IMR-90 (cell line): Measurements from ENCODE around the gene SLC35F3. TPM values are rescaled to one million over a fixed set of nuclear protein-coding genes. Genes with fewer than 3 reads are reported as not detected.

ENCODE experiments used
- ATAC-seq: fragments of 200-7000 bp; cut with Tn5 transposase; 2 replicates; pipeline ENCODE4 v1.9.1; 2020; ENCODE audit warnings: low read depth, mild to moderate bottlenecking, moderate library complexity
- BruUV-seq: library from RNA; stranded (reverse); fragments of 400-500 nt; replicated peaks from 2 replicates; lab custom pipeline; 2021; lab: Mats Ljungman, UMichigan
- CTCF ChIA-PET: fragments of 300-600 bp; formaldehyde crosslinking; extraction: SDS; loops from one replicate; lab custom pipeline; 2021; ENCODE audit warnings: antibody characterized with exemption; lab: Yijun Ruan, JAX
- POLR2A ChIA-PET: fragments of 300-600 bp; sonication (Branson Sonifier 250); formaldehyde crosslinking; loops from one replicate; lab custom pipeline; 2022; ENCODE audit warnings: antibody characterized with exemption; ENCODE audit not compliant: unreplicated experiment; lab: Charles Lee
- DNase-seq: peaks from one replicate; pipeline ENCODE4 v3.0.0; 2013
- H2AFZ ChIP-seq: replicated peaks from 2 replicates; pipeline ENCODE3; 2013; ENCODE audit warnings: low read length, mild to moderate bottlenecking; ENCODE audit not compliant: poor library complexity
- H2AK5ac ChIP-seq: 2 replicates; pipeline ENCODE4 v1.6.1; 2013; ENCODE audit warnings: low read depth, low read length, inconsistent platforms
- H2AK9ac ChIP-seq: replicated peaks from 2 replicates; pipeline ENCODE3; 2013; ENCODE audit warnings: mild to moderate bottlenecking, low read depth, low read length, moderate library complexity; ENCODE audit not compliant: poor library complexity
- H2BK120ac ChIP-seq: 2 replicates; pipeline ENCODE4 v1.6.1; 2013; ENCODE audit warnings: low read depth, low read length, inconsistent platforms
- H2BK15ac ChIP-seq: 3 replicates; pipeline ENCODE4 v1.6.1; 2013; ENCODE audit warnings: low read depth, low read length, inconsistent platforms
- H2BK20ac ChIP-seq: 2 replicates; pipeline ENCODE4 v1.6.1; 2013; ENCODE audit warnings: low read depth, mild to moderate bottlenecking, inconsistent platforms, low read length, moderate library complexity
- H2BK5ac ChIP-seq: 2 replicates; pipeline ENCODE4 v1.6.1; 2013; ENCODE audit warnings: mild to moderate bottlenecking, low read depth, low read length, inconsistent platforms; ENCODE audit not compliant: poor library complexity, severe bottlenecking
- H3K14ac ChIP-seq: replicated peaks from 2 replicates; pipeline ENCODE4 v1.6.1; 2013; ENCODE audit warnings: low read depth, low read length, inconsistent platforms
- H3K18ac ChIP-seq: 2 replicates; pipeline ENCODE4 v1.6.1; 2013; ENCODE audit warnings: low read depth, low read length, control low read depth
- H3K23ac ChIP-seq: 2 replicates; pipeline ENCODE4 v1.6.1; 2013; ENCODE audit warnings: low read depth, low read length, inconsistent platforms
- H3K27ac ChIP-seq: 2 replicates; pipeline ENCODE4 v1.5.1; 2013; ENCODE audit warnings: mild to moderate bottlenecking, control low read depth, low read length; ENCODE audit not compliant: insufficient read depth
- H3K27me3 ChIP-seq: 2 replicates; pipeline ENCODE4 v1.6.1; 2013; ENCODE audit warnings: low read length; ENCODE audit not compliant: control insufficient read depth, insufficient read depth
- H3K36me3 ChIP-seq: 2 replicates; pipeline ENCODE4 v1.6.1; 2013; ENCODE audit warnings: low read length, mixed read lengths; ENCODE audit not compliant: control insufficient read depth, insufficient read depth
- H3K4ac ChIP-seq: 2 replicates; pipeline ENCODE4 v1.6.1; 2013; ENCODE audit warnings: low read depth, low read length, inconsistent platforms
- H3K4me1 ChIP-seq: 2 replicates; pipeline ENCODE4 v1.6.1; 2013; ENCODE audit warnings: low read length, mixed read lengths; ENCODE audit not compliant: control insufficient read depth, insufficient read depth
- H3K4me2 ChIP-seq: 2 replicates; pipeline ENCODE4 v1.6.1; 2013; ENCODE audit warnings: low read depth, mild to moderate bottlenecking, control low read depth, low read length, moderate library complexity
- H3K4me3 ChIP-seq: 2 replicates; pipeline ENCODE4 v1.5.1; 2013; ENCODE audit warnings: low read depth, mild to moderate bottlenecking, control low read depth, low read length, moderate library complexity; ENCODE audit not compliant: insufficient read depth
- H3K56ac ChIP-seq: 2 replicates; pipeline ENCODE4 v1.6.1; 2013; ENCODE audit warnings: low read length, inconsistent platforms; ENCODE audit not compliant: insufficient read depth; ENCODE audit errors: extremely low read depth
- H3K79me1 ChIP-seq, 2 experiments: 2 replicates each; pipeline ENCODE4 v1.6.1; 2013; ENCODE audit warnings: low read length in 2 of 2, inconsistent platforms in 1 of 2, low read depth in 1 of 2
- H3K9ac ChIP-seq: 2 replicates; pipeline ENCODE4 v1.6.1; 2013; ENCODE audit warnings: low read depth, low read length, control low read depth
- H3K9me1 ChIP-seq: 2 replicates; pipeline ENCODE4 v1.6.1; 2013; ENCODE audit warnings: low read length, inconsistent platforms; ENCODE audit not compliant: insufficient read depth
- H3K9me3 ChIP-seq: 2 replicates; pipeline ENCODE4 v1.6.1; 2013; ENCODE audit warnings: low read length; ENCODE audit not compliant: control insufficient read depth, insufficient read depth
- H4K20me1 ChIP-seq: 2 replicates; pipeline ENCODE4 v1.6.1; 2013; ENCODE audit warnings: low read length, inconsistent platforms; ENCODE audit not compliant: insufficient read depth
- H4K5ac ChIP-seq: 2 replicates; pipeline ENCODE4 v1.6.1; 2013; ENCODE audit warnings: mild to moderate bottlenecking, low read depth, low read length, control low read depth
- H4K8ac ChIP-seq, 2 experiments: 2 replicates each; pipeline ENCODE4 v1.6.1; 2013; ENCODE audit warnings: low read depth in 2 of 2, low read length in 2 of 2, control low read depth in 1 of 2, inconsistent platforms in 1 of 2
- H4K91ac ChIP-seq: 2 replicates; pipeline ENCODE4 v1.6.1; 2013; ENCODE audit warnings: low read depth, low read length, inconsistent platforms; ENCODE audit not compliant: insufficient read depth
- BHLHE40 ChIP-seq: fragments of 150-350 bp; IDR thresholded peaks from 2 replicates; pipeline ENCODE4 v1.6.1; 2016; ENCODE audit warnings: mild to moderate bottlenecking, low read depth, low read length
- CEBPB ChIP-seq: IDR thresholded peaks from 2 replicates; pipeline ENCODE4 v1.6.1; 2012; ENCODE audit warnings: low read depth, low read length, improper control_type of control experiment
- CHD1 ChIP-seq: IDR thresholded peaks from 2 replicates; pipeline ENCODE4 v1.6.1; 2012; ENCODE audit warnings: low read depth, low read length, improper control_type of control experiment
- FOS ChIP-seq: fragments of 150-350 bp; IDR thresholded peaks from 2 replicates; pipeline ENCODE4 v1.6.1; 2016; ENCODE audit warnings: low read depth, low read length
- MAFK ChIP-seq: IDR thresholded peaks from 2 replicates; pipeline ENCODE4 v1.6.1; 2012; ENCODE audit warnings: low read depth, low read length, improper control_type of control experiment
- MAZ ChIP-seq: IDR thresholded peaks from 2 replicates; pipeline ENCODE4 v1.6.1; 2012; ENCODE audit warnings: low read depth, mild to moderate bottlenecking, low read length, improper control_type of control experiment, moderate library complexity, borderline replicate concordance
- MXI1 ChIP-seq: IDR thresholded peaks from 2 replicates; pipeline ENCODE4 v1.6.1; 2012; ENCODE audit warnings: low read depth, mild to moderate bottlenecking, low read length, moderate library complexity, borderline replicate concordance
- NFE2L2 ChIP-seq: fragments of 150-350 bp; IDR thresholded peaks from 2 replicates; pipeline ENCODE4 v1.6.1; 2016; ENCODE audit warnings: low read depth, mild to moderate bottlenecking, low read length
- POLR2A ChIP-seq: IDR thresholded peaks from 2 replicates; pipeline ENCODE4 v1.6.1; 2012; ENCODE audit warnings: mild to moderate bottlenecking, low read depth, low read length
- RAD21 ChIP-seq: IDR thresholded peaks from 2 replicates; pipeline ENCODE4 v1.6.1; 2012; ENCODE audit warnings: low read length, improper control_type of control experiment
- RCOR1 ChIP-seq: IDR thresholded peaks from 2 replicates; pipeline ENCODE4 v1.6.1; 2012; ENCODE audit warnings: mild to moderate bottlenecking, low read length, improper control_type of control experiment; ENCODE audit not compliant: insufficient replicate concordance
- RFX5 ChIP-seq: IDR thresholded peaks from 2 replicates; pipeline ENCODE4 v1.8.0; 2012; ENCODE audit warnings: low read depth, mild to moderate bottlenecking, low read length, moderate library complexity
- SMC3 ChIP-seq: fragments of 150-350 bp; IDR thresholded peaks from 2 replicates; pipeline ENCODE4 v1.6.1; 2016; ENCODE audit warnings: low read depth, mild to moderate bottlenecking, antibody characterized with exemption, low read length, moderate library complexity
- WGBS, 2 experiments: methylation state at CpG; one replicate each; pipeline versions ENCODE4 v1.1.5 to v1.1.7; 2013; ENCODE audit warnings: missing lambda C conversion rate in 2 of 2; ENCODE audit not compliant: insufficient read length in 1 of 2; ENCODE audit errors: extremely low coverage in 2 of 2; 5-methylcytosine and 5-hydroxymethylcytosine counted together
- dilution Hi-C: fragments of 300-500 bp; cut with HindIII; formaldehyde crosslinking; loops from one replicate; pipeline ENCODE4 v1.14.3; 2018; ENCODE audit warnings: low sequenced_read_pairs; ENCODE audit not compliant: unreplicated experiment
- in situ Hi-C: fragments of 300-500 bp; cut with MboI; formaldehyde crosslinking; loops from 3 replicates; pipeline ENCODE4 v1.14.3; 2019; ENCODE audit warnings: low sequenced_read_pairs, inconsistent platforms, mixed read lengths
- intact Hi-C: fragments of 100-400 bp; cut with micrococcal nuclease; formaldehyde crosslinking; loops from 2 replicates; pipeline ENCODE4 v1.10.0; 2022
- polyA plus RNA-seq, 3 experiments: library from polyadenylated mRNA; depleted of rRNA; stranded (reverse); fragments of >200 nt; gene quantifications; 2 replicates each; pipeline ENCODE4 v1.2.3, GENCODE V29; 2012; ENCODE audit warnings: low replicate concordance in 1 of 3
- total RNA-seq: library from RNA; depleted of rRNA; stranded (reverse); fragments of >200 nt; gene quantifications from 2 replicates; pipeline ENCODE4 v1.2.3, GENCODE V29; 2012
- TF ChIP-seq, protein P1 (sequence below): fragments of 150-350 bp; IDR thresholded peaks from 2 replicates; pipeline ENCODE4 v1.6.1; 2017; ENCODE audit warnings: mild to moderate bottlenecking, antibody characterized with exemption, low read length, low read depth
- TF ChIP-seq, protein P2 (sequence below): conservative IDR thresholded peaks from 2 replicates; pipeline ENCODE4 v1.5.1; 2012; ENCODE audit warnings: mild to moderate bottlenecking, low read depth, low read length, improper control_type of control experiment
- TF ChIP-seq, protein P3 (sequence below): fragments of 150-350 bp; IDR thresholded peaks from 2 replicates; pipeline ENCODE4 v1.6.1; 2016; ENCODE audit warnings: low read depth, mild to moderate bottlenecking, low read length, moderate library complexity, borderline replicate concordance

The SLC35F3 gene
- total and polyA plus RNA-seq, 2 of the 4 experiments (the other 2 are of a cell fraction), result under 0.01 to 0.17 TPM

DNA sequence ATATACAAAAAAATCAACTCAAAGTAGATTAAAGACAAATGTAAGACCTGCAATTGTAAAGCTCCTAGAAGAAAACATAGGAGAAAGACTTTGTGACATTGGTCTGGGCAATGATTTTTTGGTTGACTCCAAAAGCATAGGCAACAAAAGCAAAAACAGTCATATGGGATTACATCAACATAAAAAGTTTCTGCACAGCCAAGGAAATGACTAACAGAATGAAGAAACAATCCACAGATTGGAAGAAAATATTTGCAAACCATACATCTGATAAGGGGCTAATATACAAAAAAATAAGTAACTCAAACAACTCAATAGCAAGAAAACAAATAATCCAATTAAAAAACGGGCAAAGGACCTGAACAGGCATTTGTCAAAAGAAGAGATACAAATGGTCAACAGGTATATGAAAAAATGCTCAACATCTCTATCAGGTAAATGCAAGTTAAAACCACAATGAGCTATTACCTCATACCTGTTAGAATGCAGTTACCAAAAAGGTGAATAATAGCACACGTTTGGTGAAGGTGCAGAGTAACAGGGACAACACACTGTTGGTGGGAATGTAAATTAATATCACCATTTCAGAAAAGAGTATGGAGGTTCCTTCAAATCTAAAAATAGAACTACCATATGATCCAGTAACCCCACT, 295.1 kb downstream of the SLC35F3 start:
- WGBS, 2 experiments, result no CpG with 5 or more reads among the region's 2 CpGs
- POLR2A ChIA-PET, result no interaction called here

More for the DNA sequence above, 295.1 kb downstream of the SLC35F3 start:
- Histone ChIP-seq H4K91ac (no peak overlapping the region), H4K5ac (no peak overlapping the region), H4K8ac (no peak overlapping the region), H2BK15ac (no peak overlapping the region), H3K36me3 (no peaks in the 10 kb centered on the region), H3K79me1 (no peaks in the 10 kb centered on the region), H2BK5ac (no peak overlapping the region), H2BK20ac (no peak overlapping the region), H2AK9ac (no peak overlapping the region), H3K9ac (no peak overlapping the region), H3K4me1 (no peaks in the 10 kb centered on the region), H2AFZ (no peak overlapping the region), H3K23ac (no peak overlapping the region), H3K9me1 (no peaks in the 10 kb centered on the region), H3K56ac (no peak overlapping the region), H3K27me3 (no peaks in the 10 kb centered on the region), H3K4me3 (no peak overlapping the region), H3K4me2 (no peak overlapping the region), H2BK120ac (no peak overlapping the region), H3K27ac (no peak overlapping the region), H3K14ac (no peak overlapping the region), H3K4ac (no peak overlapping the region), H3K18ac (no peak overlapping the region), H2AK5ac (no peak overlapping the region), H4K20me1 (no peaks in the 10 kb centered on the region), H3K9me3 (no peaks in the 10 kb centered on the region)
- intact Hi-C loops (no loop called here), in situ Hi-C loops (no loop called here), dilution Hi-C loops (no loop called here)
- TF ChIP-seq MAFK (no peak), NFE2L2 (no peak), MAZ (no peak), MXI1 (no peak), SMC3 (no peak), RAD21 (no peak), CEBPB (no peak), FOS (no peak), CHD1 (no peak), POLR2A (no peak), RCOR1 (no peak), RFX5 (no peak), BHLHE40 (no peak)
- TF ChIP-seq, protein P1, sequence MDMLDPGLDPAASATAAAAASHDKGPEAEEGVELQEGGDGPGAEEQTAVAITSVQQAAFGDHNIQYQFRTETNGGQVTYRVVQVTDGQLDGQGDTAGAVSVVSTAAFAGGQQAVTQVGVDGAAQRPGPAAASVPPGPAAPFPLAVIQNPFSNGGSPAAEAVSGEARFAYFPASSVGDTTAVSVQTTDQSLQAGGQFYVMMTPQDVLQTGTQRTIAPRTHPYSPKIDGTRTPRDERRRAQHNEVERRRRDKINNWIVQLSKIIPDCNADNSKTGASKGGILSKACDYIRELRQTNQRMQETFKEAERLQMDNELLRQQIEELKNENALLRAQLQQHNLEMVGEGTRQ, result no peak
- TF ChIP-seq, protein P2, sequence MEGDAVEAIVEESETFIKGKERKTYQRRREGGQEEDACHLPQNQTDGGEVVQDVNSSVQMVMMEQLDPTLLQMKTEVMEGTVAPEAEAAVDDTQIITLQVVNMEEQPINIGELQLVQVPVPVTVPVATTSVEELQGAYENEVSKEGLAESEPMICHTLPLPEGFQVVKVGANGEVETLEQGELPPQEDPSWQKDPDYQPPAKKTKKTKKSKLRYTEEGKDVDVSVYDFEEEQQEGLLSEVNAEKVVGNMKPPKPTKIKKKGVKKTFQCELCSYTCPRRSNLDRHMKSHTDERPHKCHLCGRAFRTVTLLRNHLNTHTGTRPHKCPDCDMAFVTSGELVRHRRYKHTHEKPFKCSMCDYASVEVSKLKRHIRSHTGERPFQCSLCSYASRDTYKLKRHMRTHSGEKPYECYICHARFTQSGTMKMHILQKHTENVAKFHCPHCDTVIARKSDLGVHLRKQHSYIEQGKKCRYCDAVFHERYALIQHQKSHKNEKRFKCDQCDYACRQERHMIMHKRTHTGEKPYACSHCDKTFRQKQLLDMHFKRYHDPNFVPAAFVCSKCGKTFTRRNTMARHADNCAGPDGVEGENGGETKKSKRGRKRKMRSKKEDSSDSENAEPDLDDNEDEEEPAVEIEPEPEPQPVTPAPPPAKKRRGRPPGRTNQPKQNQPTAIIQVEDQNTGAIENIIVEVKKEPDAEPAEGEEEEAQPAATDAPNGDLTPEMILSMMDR, result no peak
- TF ChIP-seq, protein P3, sequence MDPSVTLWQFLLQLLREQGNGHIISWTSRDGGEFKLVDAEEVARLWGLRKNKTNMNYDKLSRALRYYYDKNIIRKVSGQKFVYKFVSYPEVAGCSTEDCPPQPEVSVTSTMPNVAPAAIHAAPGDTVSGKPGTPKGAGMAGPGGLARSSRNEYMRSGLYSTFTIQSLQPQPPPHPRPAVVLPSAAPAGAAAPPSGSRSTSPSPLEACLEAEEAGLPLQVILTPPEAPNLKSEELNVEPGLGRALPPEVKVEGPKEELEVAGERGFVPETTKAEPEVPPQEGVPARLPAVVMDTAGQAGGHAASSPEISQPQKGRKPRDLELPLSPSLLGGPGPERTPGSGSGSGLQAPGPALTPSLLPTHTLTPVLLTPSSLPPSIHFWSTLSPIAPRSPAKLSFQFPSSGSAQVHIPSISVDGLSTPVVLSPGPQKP, result no peak
- DNase-seq (no peak), ATAC-seq (no peak)
- CTCF ChIA-PET, result no interaction called here
- no TSS peak for BruUV-seq
